Measurements from ENCODE around the gene TCF25.

Gene TCF25

GRCh38 chr16:89938175-89938885 lies 64.9 kb downstream of the TCF25 start:
- no peak for TF ChIP-seq CTCF (IDR thresholded peaks at IDR 0.05; ENCODE audit: low read depth, low read length)
- no peak overlapping the region for H3K4me3 ChIP-seq (ENCODE audit: low read depth, low read length)

GRCh38 chr16:89944773-89945172 lies 71.4 kb downstream of the TCF25 start:
- H3K4me3 ChIP-seq (ENCODE audit: low read depth, low read length): no peak overlapping the region
- no peak for TF ChIP-seq CTCF (IDR thresholded peaks at IDR 0.05; ENCODE audit: low read depth, low read length)

GRCh38 chr16:89945654-89946053 lies 72.3 kb downstream of the TCF25 start:
- no peak overlapping the region for H3K4me3 ChIP-seq (ENCODE audit: low read depth, low read length)
- no peak for TF ChIP-seq CTCF (IDR thresholded peaks at IDR 0.05; ENCODE audit: low read depth, low read length)

- TF ChIP-seq CTCF (IDR thresholded peaks at IDR 0.05; ENCODE audit: low read depth, low read length): no peak
- H3K4me3 ChIP-seq (ENCODE audit: low read depth, low read length): no peak overlapping the region
Measured at GRCh38 chr16:89946515-89946914, 73.1 kb downstream of the TCF25 start.

- no peak for TF ChIP-seq CTCF (IDR thresholded peaks at IDR 0.05; ENCODE audit: low read depth, low read length)
- H3K4me3 ChIP-seq (ENCODE audit: low read depth, low read length): peak overlapping the region; percentile 66
Measured at GRCh38 chr16:89949121-89949742, 75.8 kb downstream of the TCF25 start.

GRCh38 chr16:89949756-89950155 lies 76.4 kb downstream of the TCF25 start:
- H3K4me3 ChIP-seq (ENCODE audit: low read depth, low read length): peak overlapping the region; percentile 66
- no peak for TF ChIP-seq CTCF (IDR thresholded peaks at IDR 0.05; ENCODE audit: low read depth, low read length)

- no peak for TF ChIP-seq CTCF (IDR thresholded peaks at IDR 0.05; ENCODE audit: low read depth, low read length)
- no peak overlapping the region for H3K4me3 ChIP-seq (ENCODE audit: low read depth, low read length)
Measured at GRCh38 chr16:89951509-89951908, 78.1 kb downstream of the TCF25 start.
